ENCODE data around the gene MOGAT3.

DNA sequence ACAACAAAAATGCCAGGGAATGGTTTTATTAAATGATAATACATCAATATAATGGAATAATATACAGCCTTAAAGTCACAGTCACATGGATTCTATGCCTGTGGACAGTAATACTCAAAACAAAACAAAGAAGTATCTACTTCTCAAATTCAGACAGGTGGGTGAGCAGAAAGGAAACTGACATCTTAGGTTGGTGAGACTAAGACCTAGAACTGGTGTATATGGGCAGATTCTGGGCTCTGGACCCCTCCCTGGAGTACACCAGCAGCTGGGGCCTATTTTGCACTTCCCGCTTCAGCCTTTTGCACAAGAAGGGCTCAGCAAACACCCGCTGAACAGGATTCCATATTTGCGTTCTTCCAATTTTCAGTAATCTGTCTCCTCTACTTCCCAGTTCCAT lies 49.5 kb upstream of the MOGAT3 start:
- TF ChIP-seq, protein P1, sequence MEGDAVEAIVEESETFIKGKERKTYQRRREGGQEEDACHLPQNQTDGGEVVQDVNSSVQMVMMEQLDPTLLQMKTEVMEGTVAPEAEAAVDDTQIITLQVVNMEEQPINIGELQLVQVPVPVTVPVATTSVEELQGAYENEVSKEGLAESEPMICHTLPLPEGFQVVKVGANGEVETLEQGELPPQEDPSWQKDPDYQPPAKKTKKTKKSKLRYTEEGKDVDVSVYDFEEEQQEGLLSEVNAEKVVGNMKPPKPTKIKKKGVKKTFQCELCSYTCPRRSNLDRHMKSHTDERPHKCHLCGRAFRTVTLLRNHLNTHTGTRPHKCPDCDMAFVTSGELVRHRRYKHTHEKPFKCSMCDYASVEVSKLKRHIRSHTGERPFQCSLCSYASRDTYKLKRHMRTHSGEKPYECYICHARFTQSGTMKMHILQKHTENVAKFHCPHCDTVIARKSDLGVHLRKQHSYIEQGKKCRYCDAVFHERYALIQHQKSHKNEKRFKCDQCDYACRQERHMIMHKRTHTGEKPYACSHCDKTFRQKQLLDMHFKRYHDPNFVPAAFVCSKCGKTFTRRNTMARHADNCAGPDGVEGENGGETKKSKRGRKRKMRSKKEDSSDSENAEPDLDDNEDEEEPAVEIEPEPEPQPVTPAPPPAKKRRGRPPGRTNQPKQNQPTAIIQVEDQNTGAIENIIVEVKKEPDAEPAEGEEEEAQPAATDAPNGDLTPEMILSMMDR (IDR thresholded peaks at IDR 0.05; ENCODE audit: low read length), result no peak
- no peak for TF ChIP-seq EZH2 (IDR thresholded peaks at IDR 0.05; ENCODE audit: borderline replicate concordance, low read length)

Measured in OCI-LY1 (cell line).